CD14-positive monocyte (primary cell): ENCODE measurements around the gene CD300A. TPM values are rescaled to one million over a fixed set of nuclear protein-coding genes. Genes with fewer than 3 reads are reported as not detected.

Experiments
- DNase-seq, 3 donors: peaks; one replicate each; pipeline ENCODE4 v3.0.0-alpha.2; 2011 to 2022
- H2AFZ ChIP-seq: 2 replicates; pipeline ENCODE4 v1.6.0; 2012; ENCODE audit warnings: mild to moderate bottlenecking, low read depth, low read length, inconsistent platforms; ENCODE audit not compliant: insufficient read depth, poor library complexity, severe bottlenecking
- H3K27ac ChIP-seq, 2 donors: 1 replicate in 1 of 2; 2 replicates in 1 of 2; pipeline ENCODE4 v1.5.1; 2012 to 2013; ENCODE audit warnings: low read length in 2 of 2, control low read depth in 1 of 2, inconsistent platforms in 1 of 2, low read depth in 1 of 2, mild to moderate bottlenecking in 1 of 2
- H3K27me3 ChIP-seq, 2 donors: one replicate each; pipeline versions ENCODE4 v1.6.0 to v1.6.1; 2011 to 2013; ENCODE audit warnings: low read length in 2 of 2; ENCODE audit not compliant: control insufficient read depth in 2 of 2, insufficient read depth in 2 of 2
- H3K36me3 ChIP-seq, 2 donors: replicated peaks in 1 of 2; 1 replicate in 1 of 2; 2 replicates in 1 of 2; pipeline versions ENCODE4 v1.5.1 to v1.6.1; 2012 to 2013; ENCODE audit warnings: low read length in 2 of 2, control low read depth in 1 of 2, inconsistent platforms in 1 of 2, mild to moderate bottlenecking in 1 of 2; ENCODE audit not compliant: insufficient read depth in 2 of 2, control insufficient read depth in 1 of 2
- H3K4me1 ChIP-seq, 2 donors: 1 replicate in 1 of 2; 2 replicates in 1 of 2; pipeline versions ENCODE4 v1.5.1 to v1.6.1; 2012 to 2013; ENCODE audit warnings: low read length in 2 of 2, control low read depth in 1 of 2, inconsistent platforms in 1 of 2, mild to moderate bottlenecking in 1 of 2, moderate library complexity in 1 of 2; ENCODE audit not compliant: insufficient read depth in 2 of 2, control insufficient read depth in 1 of 2
- H3K4me2 ChIP-seq: replicated peaks from 2 replicates; pipeline ENCODE3; 2012; ENCODE audit warnings: low read length, moderate library complexity, mild to moderate bottlenecking; ENCODE audit not compliant: poor library complexity, severe bottlenecking; ENCODE audit errors: extremely low read depth
- H3K4me3 ChIP-seq, 3 experiments: fragments of 200-600 bp in 1 of 3; sonication (generic) in 1 of 3; replicated peaks in 1 of 3; 1 replicate in 2 of 3; 2 replicates in 1 of 3; pipeline ENCODE4 v1.5.1; 2011 to 2013; ENCODE audit warnings: low read length in 3 of 3, mild to moderate bottlenecking in 3 of 3, control low read depth in 2 of 3, low read depth in 2 of 3, inconsistent platforms in 1 of 3, moderate library complexity in 1 of 3
- H3K79me2 ChIP-seq: 2 replicates; pipeline ENCODE4 v1.6.0; 2012; ENCODE audit warnings: mild to moderate bottlenecking, control low read depth, inconsistent platforms, low read length, moderate library complexity; ENCODE audit not compliant: insufficient read depth
- H3K9ac ChIP-seq: 2 replicates; pipeline ENCODE4 v1.6.0; 2017; ENCODE audit warnings: low read length, mild to moderate bottlenecking; ENCODE audit not compliant: insufficient read depth, poor library complexity, severe bottlenecking
- H3K9me3 ChIP-seq, 2 donors: replicated peaks in 1 of 2; 1 replicate in 1 of 2; 2 replicates in 1 of 2; pipeline versions ENCODE4 v1.5.1 to v1.6.1; 2012 to 2013; ENCODE audit warnings: low read length in 2 of 2, control low read depth in 1 of 2; ENCODE audit not compliant: control insufficient read depth in 1 of 2, insufficient read depth in 1 of 2
- H4K20me1 ChIP-seq: 2 replicates; pipeline ENCODE4 v1.6.0; 2012; ENCODE audit warnings: mild to moderate bottlenecking, low read length, control low read depth, moderate library complexity; ENCODE audit not compliant: insufficient read depth
- H3K27ac Mint-ChIP-seq, 7 donors: one replicate each; pipeline ENCODE4 v1.8.0; 2020; ENCODE audit warnings: mild to moderate bottlenecking in 7 of 7, mixed read lengths in 7 of 7, moderate library complexity in 6 of 7, inconsistent platforms in 2 of 7
- H3K27me3 Mint-ChIP-seq, 3 donors: one replicate each; pipeline ENCODE4 v1.8.0; 2021 to 2022; ENCODE audit warnings: low read depth in 3 of 3, mild to moderate bottlenecking in 3 of 3, mixed read lengths in 3 of 3, moderate library complexity in 3 of 3, inconsistent platforms in 1 of 3
- H3K36me3 Mint-ChIP-seq, 2 donors: one replicate each; pipeline ENCODE4 v1.8.0; 2020; ENCODE audit warnings: mixed read lengths in 2 of 2, inconsistent platforms in 1 of 2, mild to moderate bottlenecking in 1 of 2
- H3K4me1 Mint-ChIP-seq: one replicate; pipeline ENCODE4 v1.8.0; 2020; ENCODE audit warnings: mild to moderate bottlenecking, mixed read lengths
- H3K4me3 Mint-ChIP-seq, 2 donors: one replicate each; pipeline ENCODE4 v1.8.0; 2020; ENCODE audit warnings: mild to moderate bottlenecking in 2 of 2, mixed read lengths in 2 of 2, moderate library complexity in 1 of 2
- H3K9me3 Mint-ChIP-seq, 7 donors: one replicate each; pipeline ENCODE4 v1.8.0; 2020 to 2022; ENCODE audit warnings: mixed read lengths in 7 of 7, mild to moderate bottlenecking in 6 of 7, moderate library complexity in 6 of 7, inconsistent platforms in 2 of 7
- CTCF ChIP-seq: fragments of 200-600 bp; IDR thresholded peaks from one replicate; pipeline ENCODE4 v1.8.0; 2022; ENCODE audit warnings: antibody characterized with exemption, mild to moderate bottlenecking
- WGBS: methylation state at CpG from one replicate; pipeline ENCODE4 v1.1.5; 2013; ENCODE audit warnings: missing lambda C conversion rate; ENCODE audit not compliant: insufficient coverage; 5-methylcytosine and 5-hydroxymethylcytosine counted together
- intact Hi-C, 2 donors: fragments of 100-400 bp; cut with micrococcal nuclease; formaldehyde crosslinking; loops; one replicate each; pipeline versions ENCODE4 v1.15.0 to v1.15.1; 2023
- polyA plus RNA-seq, 3 donors: library from polyadenylated mRNA; depleted of rRNA in 1 of 3; unstranded in 2 of 3; stranded (reverse) in 1 of 3; fragments of 300-500 nt in 2 of 3; fragments of >200 nt in 1 of 3; fragmentation: Illumina TruSeq in 2 of 3; gene quantifications; 1 replicate in 2 of 3; 2 replicates in 1 of 3; pipeline ENCODE4 v1.2.3, GENCODE V29; 2012 to 2021

Gene CD300A
- polyA plus RNA-seq, 3 donors = 173 to 222 (median 212) TPM

DNA sequence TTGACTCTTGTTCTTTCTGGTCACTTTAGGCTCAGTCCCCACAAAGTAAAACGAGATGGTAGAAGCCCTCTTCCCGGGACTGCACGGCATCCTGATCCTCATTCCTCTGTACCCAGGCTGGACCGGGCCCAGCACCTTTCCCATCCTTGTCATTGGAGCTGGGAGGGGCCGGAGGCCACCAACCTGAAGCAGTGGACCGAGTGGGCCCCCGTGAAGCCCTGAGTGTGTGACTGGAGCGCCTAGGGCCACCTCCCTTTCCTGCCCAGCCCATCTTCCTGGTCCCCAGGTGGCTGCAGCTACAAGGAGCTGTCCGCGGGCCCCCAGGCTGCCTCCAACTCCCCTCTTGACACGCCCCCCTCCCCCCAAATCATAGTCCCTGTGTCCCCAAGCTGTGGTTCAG, 17.1 kb upstream of the CD300A start:
- intact Hi-C loops = no loop called here
- Mint-ChIP-seq H3K27ac (no peak overlapping the region), H3K36me3 (no peaks in the 10 kb centered on the region), H3K9me3 (peaks cover 0 to 3% (median 0%) of the 10 kb centered on the region in 7 donors), H3K4me1 (peaks cover 34% of the 10 kb centered on the region), H3K4me3 (no peak overlapping the region), H3K27me3 (peaks cover 11 to 39% (median 27%) of the 10 kb centered on the region in 3 donors)
- H3K4me3 ChIP-seq = no peak overlapping the region
- no peak overlapping the region for H3K9ac ChIP-seq
- no peak overlapping the region for H2AFZ ChIP-seq
- peaks cover 0 to 10% of the 10 kb centered on the region in 2 donors for H3K27me3 ChIP-seq
- DNase-seq = no peak
- H4K20me1 ChIP-seq = no peaks in the 10 kb centered on the region
- no peak overlapping the region for H3K4me2 ChIP-seq
- TF ChIP-seq CTCF = no peak
- peaks cover 27 to 41% of the 10 kb centered on the region in 2 donors for H3K4me1 ChIP-seq
- no peaks in the 10 kb centered on the region for H3K79me2 ChIP-seq
- no peaks in the 10 kb centered on the region for H3K9me3 ChIP-seq
- no peak overlapping the region for H3K27ac ChIP-seq
- WGBS = 90% methylated on average over 8 of the region's 11 CpGs
- H3K36me3 ChIP-seq = no peaks in the 10 kb centered on the region

GRCh38 chr17:74449773-74450172, 16.7 kb upstream of the CD300A start:
- H3K36me3 Mint-ChIP-seq = no peaks in the 10 kb centered on the region
- peaks cover 27 to 41% of the 10 kb centered on the region in 2 donors for H3K4me1 ChIP-seq
- H3K4me3 Mint-ChIP-seq = no peak overlapping the region
- H3K27ac ChIP-seq = no peak overlapping the region
- H3K9ac ChIP-seq = no peak overlapping the region
- DNase-seq = no peak
- H3K27me3 Mint-ChIP-seq = peaks cover 11 to 39% (median 27%) of the 10 kb centered on the region in 3 donors
- H3K27ac Mint-ChIP-seq = no peak overlapping the region
- no peaks in the 10 kb centered on the region for H4K20me1 ChIP-seq
- intact Hi-C loops = no loop called here
- TF ChIP-seq CTCF = no peak
- no peak overlapping the region for H3K4me2 ChIP-seq
- H3K9me3 Mint-ChIP-seq = peaks cover 0 to 3% (median 0%) of the 10 kb centered on the region in 7 donors
- peaks cover 0 to 10% of the 10 kb centered on the region in 2 donors for H3K27me3 ChIP-seq
- no peaks in the 10 kb centered on the region for H3K9me3 ChIP-seq
- WGBS = 93% methylated on average over 5 of the region's 5 CpGs
- H3K4me1 Mint-ChIP-seq = peaks cover 34% of the 10 kb centered on the region
- no peak overlapping the region for H3K4me3 ChIP-seq
- no peaks in the 10 kb centered on the region for H3K36me3 ChIP-seq
- no peak overlapping the region for H2AFZ ChIP-seq
- H3K79me2 ChIP-seq = no peaks in the 10 kb centered on the region
